Nephron (organoid): Measurements from ENCODE around the gene SLCO2A1.

ENCODE experiments used
- H3K27ac Mint-ChIP-seq, 3 experiments: 2 replicates each; pipeline ENCODE4 v1.8.0; 2020; ENCODE audit warnings: mixed read lengths in 3 of 3, mild to moderate bottlenecking in 2 of 3, moderate library complexity in 1 of 3
- H3K27me3 Mint-ChIP-seq: 2 replicates; pipeline ENCODE4 v1.8.0; 2021; ENCODE audit warnings: low read depth, mild to moderate bottlenecking, moderate library complexity, mixed read lengths
- H3K36me3 Mint-ChIP-seq: 2 replicates; pipeline ENCODE4 v1.8.0; 2020; ENCODE audit warnings: low read depth, mixed read lengths
- H3K4me1 Mint-ChIP-seq: 2 replicates; pipeline ENCODE4 v1.8.0; 2020; ENCODE audit warnings: mixed read lengths
- H3K4me3 Mint-ChIP-seq, 3 experiments: 2 replicates each; pipeline ENCODE4 v1.8.0; 2020; ENCODE audit warnings: mild to moderate bottlenecking in 3 of 3, mixed read lengths in 3 of 3, moderate library complexity in 2 of 3
- H3K9me3 Mint-ChIP-seq: 2 replicates; pipeline ENCODE4 v1.8.0; 2020; ENCODE audit warnings: mixed read lengths
- CTCF ChIP-seq, 3 experiments: fragments of 200-600 bp; sonication (generic); IDR thresholded peaks; one replicate each; pipeline ENCODE4 v1.5.0; 2021; ENCODE audit warnings: antibody characterized with exemption in 3 of 3; ENCODE audit not compliant: unreplicated experiment in 3 of 3

Gene SLCO2A1

GRCh38 chr3:134075846-134076245, 46.1 kb upstream of the SLCO2A1 start:
- no peak for TF ChIP-seq CTCF (IDR thresholded peaks at IDR 0.05; ENCODE audit: unreplicated experiment in 3 of 3)
- peaks cover 20% of the 10 kb centered on the region for H3K4me1 Mint-ChIP-seq
- H3K9me3 Mint-ChIP-seq, result peaks cover 14% of the 10 kb centered on the region
- no peak overlapping the region for H3K27ac Mint-ChIP-seq
- H3K36me3 Mint-ChIP-seq, result peaks cover 4% of the 10 kb centered on the region
- no peak overlapping the region for H3K4me3 Mint-ChIP-seq
- H3K27me3 Mint-ChIP-seq, result peaks cover 8% of the 10 kb centered on the region

GRCh38 chr3:134075568-134075825, 45.8 kb upstream of the SLCO2A1 start:
- no peak for TF ChIP-seq CTCF (IDR thresholded peaks at IDR 0.05; ENCODE audit: unreplicated experiment in 3 of 3)
- peaks cover 12% of the 10 kb centered on the region for H3K9me3 Mint-ChIP-seq
- H3K4me3 Mint-ChIP-seq, result no peak overlapping the region
- peaks cover 24% of the 10 kb centered on the region for H3K4me1 Mint-ChIP-seq
- peaks cover 8% of the 10 kb centered on the region for H3K27me3 Mint-ChIP-seq
- peaks cover 4% of the 10 kb centered on the region for H3K36me3 Mint-ChIP-seq
- no peak overlapping the region for H3K27ac Mint-ChIP-seq

GRCh38 chr3:134074790-134075567, 45.3 kb upstream of the SLCO2A1 start:
- H3K4me1 Mint-ChIP-seq, result peaks cover 24% of the 10 kb centered on the region
- peaks cover 8% of the 10 kb centered on the region for H3K27me3 Mint-ChIP-seq
- peaks cover 2% of the 10 kb centered on the region for H3K36me3 Mint-ChIP-seq
- H3K9me3 Mint-ChIP-seq, result peaks cover 11% of the 10 kb centered on the region
- H3K27ac Mint-ChIP-seq, result no peak overlapping the region
- H3K4me3 Mint-ChIP-seq, result no peak overlapping the region
- TF ChIP-seq CTCF (IDR thresholded peaks at IDR 0.05; ENCODE audit: unreplicated experiment in 3 of 3), result no peak

- Mint-ChIP-seq H3K4me3 (no peak overlapping the region), H3K27ac (no peak overlapping the region), H3K36me3 (no peaks in the 10 kb centered on the region), H3K4me1 (peaks cover 30% of the 10 kb centered on the region), H3K27me3 (peaks cover 8% of the 10 kb centered on the region), H3K9me3 (peaks cover 6% of the 10 kb centered on the region)
- no peak for TF ChIP-seq CTCF (IDR thresholded peaks at IDR 0.05; ENCODE audit: unreplicated experiment in 3 of 3)
Observed at GRCh38 chr3:134074001-134074789, 44.5 kb upstream of the SLCO2A1 start.

GRCh38 chr3:134073583-134073945, 43.8 kb upstream of the SLCO2A1 start:
- Mint-ChIP-seq H3K4me3 (no peak overlapping the region), H3K9me3 (peaks cover 5% of the 10 kb centered on the region), H3K36me3 (no peaks in the 10 kb centered on the region), H3K27ac (no peak overlapping the region), H3K4me1 (peaks cover 30% of the 10 kb centered on the region), H3K27me3 (peaks cover 8% of the 10 kb centered on the region)
- no peak for TF ChIP-seq CTCF (IDR thresholded peaks at IDR 0.05; ENCODE audit: unreplicated experiment in 3 of 3)
